Activated T-cell treated with anti-CD3 and anti-CD28 coated beads for 4 hours (primary cell): ENCODE data around the gene PIEZO1.
"Not testable (repeated sequence)": the region's sequence is repeated elsewhere in the genome, so short reads cannot be mapped to it uniquely, and the experiment has no call there.

Experiments used
- DNase-seq: peaks from one replicate; pipeline ENCODE4 v3.0.0-alpha.2; 2020

Gene PIEZO1

GRCh38 chr16:88785106-88785924 lies at the start of gene PIEZO1:
Gene PIEZO1, minus strand, starts transcription at chr16:88785220. Its CDS starts 256 bp downstream, at chr16:88784964.
- DNase-seq = peak; percentile 81

GRCh38 chr16:88834670-88835069 lies 49.6 kb upstream of the PIEZO1 start:
- DNase-seq = no peak

GRCh38 chr16:88833086-88833485 lies 48.1 kb upstream of the PIEZO1 start:
- no peak for DNase-seq

GRCh38 chr16:88831838-88832237 lies 46.8 kb upstream of the PIEZO1 start:
- no peak for DNase-seq

GRCh38 chr16:88830783-88831182 lies 45.8 kb upstream of the PIEZO1 start:
- DNase-seq = no peak

GRCh38 chr16:88830258-88830657 lies 45.2 kb upstream of the PIEZO1 start:
- DNase-seq = no peak

- DNase-seq = no peak
Observed at GRCh38 chr16:88828711-88829110, 43.7 kb upstream of the PIEZO1 start.

- no peak for DNase-seq
Observed at GRCh38 chr16:88827727-88828126, 42.7 kb upstream of the PIEZO1 start.

GRCh38 chr16:88826070-88826840 lies 41.2 kb upstream of the PIEZO1 start:
- no peak for DNase-seq

- DNase-seq = no peak
Observed at GRCh38 chr16:88825146-88825545, 40.1 kb upstream of the PIEZO1 start.

GRCh38 chr16:88824256-88825077 lies 39.4 kb upstream of the PIEZO1 start:
- DNase-seq = no peak

- not testable (repeated sequence) for DNase-seq
Observed at GRCh38 chr16:88823646-88824045, 38.6 kb upstream of the PIEZO1 start.

GRCh38 chr16:88822281-88823040 lies 37.4 kb upstream of the PIEZO1 start:
- no peak for DNase-seq

GRCh38 chr16:88821168-88821850 lies 36.3 kb upstream of the PIEZO1 start:
- no peak for DNase-seq

- no peak for DNase-seq
Observed at GRCh38 chr16:88820385-88821025, 35.5 kb upstream of the PIEZO1 start.

- no peak for DNase-seq
Observed at GRCh38 chr16:88819126-88819525, 34.1 kb upstream of the PIEZO1 start.

GRCh38 chr16:88818575-88818874 lies 33.5 kb upstream of the PIEZO1 start:
- no peak for DNase-seq

- DNase-seq = no peak
Observed at GRCh38 chr16:88817785-88818574, 33.0 kb upstream of the PIEZO1 start.

- no peak for DNase-seq
Observed at GRCh38 chr16:88816736-88817535, 31.9 kb upstream of the PIEZO1 start.
